H1 (cell line): ENCODE data around the gene OGDHL. TPM values are rescaled to one million over a fixed set of nuclear protein-coding genes. Genes with fewer than 3 reads are reported as not detected.

Experiments used
- CTCF ChIA-PET: fragments of 300-600 bp; sonication (Branson Sonifier 250); formaldehyde crosslinking; loops from one replicate; lab custom pipeline; 2021; ENCODE audit not compliant: partially characterized antibody; lab: Charles Lee
- POLR2A ChIA-PET: fragments of 300-600 bp; sonication (Branson Sonifier 250); formaldehyde crosslinking; loops from one replicate; lab custom pipeline; 2021; ENCODE audit warnings: inconsistent platforms; ENCODE audit not compliant: partially characterized antibody; lab: Charles Lee
- DNase-seq, 2 experiments: peaks; one replicate each; pipeline versions ENCODE4 v3.0.0 to v3.0.0-alpha.2; 2010 to 2022; ENCODE audit warnings: low spot score in 2 of 2, low read depth in 1 of 2, mixed read lengths in 1 of 2
- FAIRE-seq: peaks from 2 replicates; lab custom pipeline; 2011; peaks lifted over from hg19 to GRCh38; lab: Jason Lieb, UNC
- H2AFZ ChIP-seq: 2 replicates; pipeline ENCODE4 v1.8.1; 2012; ENCODE audit warnings: low read length, inconsistent platforms
- H2AK5ac ChIP-seq: 2 replicates; pipeline ENCODE4 v1.6.1; 2013; ENCODE audit warnings: low read depth, low read length
- H2BK120ac ChIP-seq: replicated peaks from 2 replicates; pipeline ENCODE3; 2013; ENCODE audit warnings: low read depth, low read length, inconsistent platforms
- H2BK12ac ChIP-seq: 2 replicates; pipeline ENCODE4 v1.6.1; 2013; ENCODE audit warnings: low read depth, low read length
- H2BK15ac ChIP-seq: 2 replicates; pipeline ENCODE4 v1.6.1; 2013; ENCODE audit warnings: low read length
- H2BK20ac ChIP-seq: 2 replicates; pipeline ENCODE4 v1.6.1; 2013; ENCODE audit warnings: low read length
- H2BK5ac ChIP-seq: 2 replicates; pipeline ENCODE4 v1.6.1; 2013; ENCODE audit warnings: low read depth, low read length
- H3K14ac ChIP-seq: 2 replicates; pipeline ENCODE4 v1.6.1; 2013; ENCODE audit warnings: inconsistent platforms; ENCODE audit not compliant: insufficient read length
- H3K18ac ChIP-seq: 2 replicates; pipeline ENCODE4 v1.6.1; 2013; ENCODE audit warnings: low read length; ENCODE audit errors: extremely low read depth
- H3K23ac ChIP-seq: 2 replicates; pipeline ENCODE4 v1.6.1; 2013; ENCODE audit warnings: inconsistent platforms; ENCODE audit not compliant: insufficient read length
- H3K23me2 ChIP-seq: 2 replicates; pipeline ENCODE4 v1.6.1; 2013; ENCODE audit warnings: low read depth, low read length
- H3K27ac ChIP-seq: 2 replicates; pipeline ENCODE4 v1.6.1; 2011; ENCODE audit warnings: low read depth, low read length, inconsistent platforms
- H3K27me3 ChIP-seq, 4 experiments: replicated peaks in 1 of 4; 1 replicate in 1 of 4; 2 replicates in 3 of 4; pipeline versions ENCODE4 v1.6.1 to v1.8.1; 2011 to 2013; ENCODE audit warnings: low read length in 3 of 4, mild to moderate bottlenecking in 3 of 4, inconsistent platforms in 2 of 4, mixed read lengths in 2 of 4, moderate library complexity in 1 of 4; ENCODE audit not compliant: control insufficient read depth in 3 of 4, insufficient read depth in 3 of 4; ENCODE audit errors: extremely low read depth in 1 of 4
- H3K36me3 ChIP-seq, 4 experiments: 2 replicates each; pipeline versions ENCODE4 v1.6.1 to v1.8.1; 2011 to 2013; ENCODE audit warnings: mild to moderate bottlenecking in 4 of 4, low read length in 3 of 4, moderate library complexity in 2 of 4, control low read depth in 1 of 4, inconsistent platforms in 1 of 4; ENCODE audit not compliant: insufficient read depth in 4 of 4, control insufficient read depth in 2 of 4
- H3K4ac ChIP-seq: replicated peaks from 2 replicates; pipeline ENCODE3; 2013; ENCODE audit warnings: low read length, low read depth, mixed read lengths, inconsistent platforms; ENCODE audit not compliant: insufficient read length
- H3K4me1 ChIP-seq, 4 experiments: replicated peaks in 1 of 4; 1 replicate in 1 of 4; 2 replicates in 3 of 4; pipeline versions ENCODE4 v1.6.1 to v1.8.1; 2011 to 2013; ENCODE audit warnings: low read length in 3 of 4, inconsistent platforms in 2 of 4, mixed read lengths in 1 of 4; ENCODE audit not compliant: insufficient read depth in 4 of 4, control insufficient read depth in 3 of 4
- H3K4me2 ChIP-seq, 2 experiments: 2 replicates each; pipeline versions ENCODE4 v1.6.1 to v1.8.1; 2011 to 2013; ENCODE audit warnings: low read depth in 2 of 2, low read length in 2 of 2, control low read depth in 1 of 2, inconsistent platforms in 1 of 2, mild to moderate bottlenecking in 1 of 2; ENCODE audit not compliant: insufficient read depth in 1 of 2
- H3K4me3 ChIP-seq, 4 experiments: fragments of 200-600, 300-600 bp in 1 of 4; sonication (generic), shearing (Covaris generic), sonication (Bioruptor Twin) in 1 of 4; 2 replicates each; pipeline versions ENCODE4 v1.5.1 to v1.8.1; 2011 to 2016; ENCODE audit warnings: low read length in 4 of 4, low read depth in 3 of 4, control low read depth in 2 of 4, inconsistent platforms in 2 of 4, mild to moderate bottlenecking in 2 of 4, mixed read lengths in 1 of 4, moderate library complexity in 1 of 4; ENCODE audit not compliant: insufficient read depth in 2 of 4; ENCODE audit errors: extremely low read depth in 1 of 4
- H3K56ac ChIP-seq: replicated peaks from 2 replicates; pipeline ENCODE3; 2013; ENCODE audit warnings: low read depth, mild to moderate bottlenecking, mixed read lengths, low read length, inconsistent platforms; ENCODE audit not compliant: insufficient read length
- H3K79me1 ChIP-seq: 2 replicates; pipeline ENCODE4 v1.6.1; 2013; ENCODE audit warnings: low read depth, low read length, control low read depth
- H3K79me2 ChIP-seq, 2 experiments: 2 replicates each; pipeline versions ENCODE4 v1.6.1 to v1.8.1; 2012 to 2013; ENCODE audit warnings: low read length in 2 of 2, mild to moderate bottlenecking in 2 of 2, inconsistent platforms in 1 of 2; ENCODE audit not compliant: insufficient read depth in 2 of 2, control insufficient read depth in 1 of 2
- H3K9ac ChIP-seq, 4 experiments: replicated peaks in 1 of 4; 1 replicate in 1 of 4; 2 replicates in 3 of 4; pipeline versions ENCODE4 v1.6.1 to v1.8.1; 2011 to 2013; ENCODE audit warnings: low read depth in 3 of 4, low read length in 3 of 4, control low read depth in 2 of 4, mild to moderate bottlenecking in 2 of 4, moderate library complexity in 2 of 4, inconsistent platforms in 1 of 4; ENCODE audit errors: extremely low read depth in 1 of 4
- H3K9me3 ChIP-seq, 2 experiments: 2 replicates each; pipeline versions ENCODE4 v1.6.1 to v1.8.1; 2012 to 2013; ENCODE audit warnings: mild to moderate bottlenecking in 2 of 2, moderate library complexity in 2 of 2, control low read depth in 1 of 2, inconsistent platforms in 1 of 2, low read depth in 1 of 2, low read length in 1 of 2, mixed read lengths in 1 of 2; ENCODE audit not compliant: insufficient read depth in 2 of 2
- H4K20me1 ChIP-seq, 2 experiments: replicated peaks in 1 of 2; 2 replicates each; pipeline versions ENCODE3 to v1.8.1; 2011 to 2013; ENCODE audit warnings: inconsistent platforms in 2 of 2, low read length in 2 of 2, mild to moderate bottlenecking in 1 of 2; ENCODE audit not compliant: insufficient read depth in 2 of 2, control insufficient read depth in 1 of 2
- H4K5ac ChIP-seq: 2 replicates; pipeline ENCODE4 v1.6.1; 2013; ENCODE audit warnings: low read length, low read depth, mixed read lengths, inconsistent platforms; ENCODE audit not compliant: insufficient read length
- H4K8ac ChIP-seq: 2 replicates; pipeline ENCODE4 v1.8.0; 2013; ENCODE audit warnings: mild to moderate bottlenecking, moderate library complexity, low read length, inconsistent platforms; ENCODE audit not compliant: insufficient read depth; ENCODE audit errors: extremely low read depth
- H4K91ac ChIP-seq: replicated peaks from 2 replicates; pipeline ENCODE3; 2013; ENCODE audit warnings: low read length, mixed read lengths, inconsistent platforms; ENCODE audit not compliant: insufficient read length
- BACH1 ChIP-seq: IDR thresholded peaks from 2 replicates; pipeline ENCODE4 v1.6.1; 2012; ENCODE audit warnings: low read length, improper control_type of control experiment
- CREB1 ChIP-seq: IDR thresholded peaks from 2 replicates; pipeline ENCODE4 v1.6.1; 2012; ENCODE audit warnings: inconsistent platforms
- EP300 ChIP-seq, 2 experiments: IDR thresholded peaks; 1 replicate in 1 of 2; 2 replicates in 1 of 2; pipeline ENCODE4 v1.6.1; 2011 to 2012; ENCODE audit warnings: low read depth in 2 of 2, low read length in 2 of 2, mild to moderate bottlenecking in 2 of 2, borderline replicate concordance in 1 of 2, inconsistent platforms in 1 of 2, moderate library complexity in 1 of 2
- EZH2 ChIP-seq: fragments of 200-600 bp; sonication (generic); IDR thresholded peaks from 2 replicates; pipeline ENCODE4 v1.7.1; 2012; ENCODE audit warnings: low read depth, mild to moderate bottlenecking, moderate library complexity, low read length, inconsistent platforms; ENCODE audit not compliant: severe bottlenecking
- GABPA ChIP-seq: IDR thresholded peaks from 2 replicates; pipeline ENCODE4 v1.6.1; 2011; ENCODE audit warnings: mild to moderate bottlenecking, low read length, moderate library complexity, borderline replicate concordance; ENCODE audit not compliant: insufficient read depth
- HDAC6 ChIP-seq: IDR thresholded peaks from one replicate; pipeline ENCODE4 v1.7.1; 2012; ENCODE audit warnings: low read depth, mild to moderate bottlenecking, inconsistent platforms, low read length, moderate library complexity
- JUND ChIP-seq: IDR thresholded peaks from 2 replicates; pipeline ENCODE4 v1.6.1; 2011; ENCODE audit warnings: mild to moderate bottlenecking, improper control_type of control experiment, low read length
- RAD21 ChIP-seq, 2 experiments: IDR thresholded peaks in 1 of 2; conservative IDR thresholded peaks in 1 of 2; 2 replicates each; pipeline ENCODE4 v1.6.1; 2011; ENCODE audit warnings: low read depth in 2 of 2, low read length in 2 of 2, improper control_type of control experiment in 1 of 2, inconsistent platforms in 1 of 2, mild to moderate bottlenecking in 1 of 2, moderate library complexity in 1 of 2
- RBBP5 ChIP-seq: IDR thresholded peaks from 2 replicates; pipeline ENCODE4 v1.7.1; 2012; ENCODE audit warnings: low read depth, mild to moderate bottlenecking, inconsistent platforms, low read length, moderate library complexity, borderline replicate concordance
- SP2 ChIP-seq: IDR thresholded peaks from 2 replicates; pipeline ENCODE4 v1.6.1; 2012; ENCODE audit warnings: mild to moderate bottlenecking, low read length, inconsistent platforms
- TAF1 ChIP-seq: IDR thresholded peaks from 2 replicates; pipeline ENCODE4 v1.6.1; 2011; ENCODE audit warnings: mild to moderate bottlenecking, low read depth, low read length
- TBP ChIP-seq: IDR thresholded peaks from 2 replicates; pipeline ENCODE4 v1.6.1; 2011; ENCODE audit warnings: low read depth, low read length, improper control_type of control experiment
- YY1 ChIP-seq: IDR thresholded peaks from 2 replicates; pipeline ENCODE4 v1.6.1; 2011; ENCODE audit warnings: low read depth, mild to moderate bottlenecking, low read length
- WGBS, 2 experiments: shearing (Covaris generic) in 1 of 2; methylation state at CpG; one replicate each; pipeline versions ENCODE4 v1.1.6 to v1.1.7; 2013 to 2015; ENCODE audit warnings: low lambda C conversion rate in 2 of 2, mixed read lengths in 2 of 2, inconsistent platforms in 1 of 2, low coverage in 1 of 2, missing lambda C conversion rate in 1 of 2; ENCODE audit not compliant: insufficient replicate concordance in 2 of 2, insufficient coverage in 1 of 2, insufficient read length in 1 of 2; ENCODE audit errors: extremely low coverage in 1 of 2, missing lambda C conversion rate in 1 of 2; 5-methylcytosine and 5-hydroxymethylcytosine counted together
- polyA plus RNA-seq, 7 experiments: library from polyadenylated mRNA; depleted of rRNA in 3 of 7; stranded (reverse) in 5 of 7; unstranded in 2 of 7; fragments of >200 nt in 5 of 7; fragments of 200-250 nt in 2 of 7; gene quantifications; 1 replicate in 5 of 7; 2 replicates in 1 of 7; 4 replicates in 1 of 7; pipeline versions ENCODE4 v1.2.1 to v1.2.3, GENCODE V29; 2011 to 2013; ENCODE audit warnings: missing spikeins in 2 of 7, mixed read lengths in 2 of 7
- total RNA-seq: library from RNA; stranded (reverse); fragmentation: NEBNext Ultra II Directional; extraction: Animal tissue kit (Norgen Biotek cat#: 25700); gene quantifications from 2 replicates; pipeline ENCODE4 v1.2.1, GENCODE V29; 2021

Gene OGDHL
- total and polyA plus RNA-seq, 2 of the 8 experiments (the other 6 are each of a cell fraction or from before 2014, with no cell fraction given), result 16.1 to 16.6 TPM

- Histone ChIP-seq H3K56ac (no peak overlapping the region), H3K4me2 (peak overlapping the region in 1 of 2 experiments; percentile 10; a peak in 1 of 4 replicates), H4K8ac (no peak overlapping the region), H2BK12ac (no peak overlapping the region), H4K91ac (no peak overlapping the region), H2AK5ac (no peak overlapping the region), H2BK15ac (no peak overlapping the region), H2BK20ac (no peak overlapping the region), H3K79me2 (no peaks in the 10 kb centered on the region), H3K14ac (no peak overlapping the region), H3K27me3 (no peaks in the 10 kb centered on the region), H2BK5ac (no peak overlapping the region), H2BK120ac (no peak overlapping the region), H3K23ac (no peak overlapping the region), H4K5ac (no peak overlapping the region), H3K23me2 (no peaks in the 10 kb centered on the region), H3K27ac (no peak overlapping the region), H3K18ac (no peak overlapping the region; the same call in 1 of the 2 replicates), H3K9ac (no peak overlapping the region), H3K79me1 (no peaks in the 10 kb centered on the region), H3K4me1 (peaks cover 0 to 4% (median 3%) of the 10 kb centered on the region in 4 experiments; a peak in 2 of 7 replicates), H3K4me3 (peak overlapping the region in 1 of 4 experiments; percentile 4; a peak in 1 of 8 replicates), H3K36me3 (no peaks in the 10 kb centered on the region), H4K20me1 (no peaks in the 10 kb centered on the region), H3K9me3 (no peaks in the 10 kb centered on the region), H3K4ac (no peak overlapping the region), H2AFZ (no peak overlapping the region)
- 71% methylated on average over 4 of the region's 5 CpGs; no CpG with 5 or more reads in 1 of the 2 experiments for WGBS, 2 experiments
- ChIA-PET CTCF (interaction anchor here (1.0 to 1.4 kb wide), 2 partner anchors 12 to 82 kb away, joined by 3 read pairs; no protein-coding TSS in a partner anchor), POLR2A (no interaction called here)
- peak; percentile 50 for FAIRE-seq
- no peak for DNase-seq
- no peak for TF ChIP-seq CREB1
- TF ChIP-seq BACH1, result no peak
- TF ChIP-seq SP2, result no peak
- TF ChIP-seq HDAC6, result no peak
- no peak for TF ChIP-seq JUND
- TF ChIP-seq EZH2, result no peak
- TF ChIP-seq GABPA, result no peak
- TF ChIP-seq RAD21 (IDR thresholded peaks at IDR 0.05 in 1 of 2, conservative IDR thresholded peaks at IDR 0.05 in 1 of 2; ENCODE audit: low read depth in 2 of 2, low read length in 2 of 2), result peak; percentile 26 to 37; a peak in 2 of 4 replicates
- no peak for TF ChIP-seq RBBP5
- TF ChIP-seq TBP, result no peak
- no peak for TF ChIP-seq EP300 (IDR thresholded peaks at IDR 0.05; ENCODE audit: borderline replicate concordance in 1 of 2, low read depth in 2 of 2, low read length in 2 of 2)
- no peak for TF ChIP-seq TAF1
- no peak for TF ChIP-seq YY1
Measured at GRCh38 chr10:49783645-49784044, 21.5 kb upstream of the OGDHL start.
